HG03064 (cell line): ENCODE measurements around the gene FOXJ3.

Source experiments
- ATAC-seq: cut with Tn5 transposase; IDR thresholded peaks from one replicate; pipeline ENCODE4 v1.9.1; 2021; ENCODE audit warnings: low read depth; ENCODE audit not compliant: unreplicated experiment

The FOXJ3 gene

GRCh38 chr1:42206164-42206563 lies 128.9 kb downstream of the FOXJ3 start:
- ATAC-seq: no peak

GRCh38 chr1:42201986-42202385 lies 133.0 kb downstream of the FOXJ3 start:
- no peak for ATAC-seq

- ATAC-seq: no peak
Observed at GRCh38 chr1:42198251-42198650, 136.8 kb downstream of the FOXJ3 start.

- ATAC-seq: no peak
Observed at GRCh38 chr1:42195841-42196240, 139.2 kb downstream of the FOXJ3 start.

GRCh38 chr1:42192106-42192505 lies 142.9 kb downstream of the FOXJ3 start:
- ATAC-seq: no peak

- ATAC-seq: no peak
Observed at GRCh38 chr1:42191319-42191718, 143.7 kb downstream of the FOXJ3 start.

- ATAC-seq: no peak
Observed at GRCh38 chr1:42189931-42190853, 144.8 kb downstream of the FOXJ3 start.

GRCh38 chr1:42186152-42186551 lies 148.9 kb downstream of the FOXJ3 start:
- no peak for ATAC-seq

GRCh38 chr1:42184616-42185015 lies 150.4 kb downstream of the FOXJ3 start:
- no peak for ATAC-seq

- ATAC-seq: no peak
Observed at GRCh38 chr1:42183957-42184268, 151.1 kb downstream of the FOXJ3 start.

GRCh38 chr1:42183210-42183956 lies 151.7 kb downstream of the FOXJ3 start:
- ATAC-seq: no peak

- no peak for ATAC-seq
Observed at GRCh38 chr1:42181687-42182086, 153.3 kb downstream of the FOXJ3 start.

- no peak for ATAC-seq
Observed at GRCh38 chr1:42179900-42180329, 155.1 kb downstream of the FOXJ3 start.

GRCh38 chr1:42179275-42179674 lies 155.8 kb downstream of the FOXJ3 start:
- no peak for ATAC-seq

GRCh38 chr1:42178249-42178648 lies 156.8 kb downstream of the FOXJ3 start:
- ATAC-seq: no peak

GRCh38 chr1:42177541-42177981 lies 157.5 kb downstream of the FOXJ3 start:
- no peak for ATAC-seq

- ATAC-seq: no peak
Observed at GRCh38 chr1:42176902-42177519, 158.0 kb downstream of the FOXJ3 start.

- ATAC-seq: no peak
Observed at GRCh38 chr1:42175314-42176054, 159.6 kb downstream of the FOXJ3 start.

- no peak for ATAC-seq
Observed at GRCh38 chr1:42173961-42174735, 160.9 kb downstream of the FOXJ3 start.
